HFFc6 (cell line): Measurements from ENCODE around the gene SYNJ2. TPM values are rescaled to one million over a fixed set of nuclear protein-coding genes. Genes with fewer than 3 reads are reported as not detected.

Source experiments
- DNase-seq: peaks from one replicate; pipeline ENCODE4 v3.0.0-alpha.2; 2018
- H3K27ac Mint-ChIP-seq: 2 replicates; pipeline ENCODE4 v1.8.0; 2020; ENCODE audit warnings: mild to moderate bottlenecking, mixed read lengths
- H3K27me3 Mint-ChIP-seq: 2 replicates; pipeline ENCODE4 v1.8.0; 2021; ENCODE audit warnings: mild to moderate bottlenecking, moderate library complexity, mixed read lengths; ENCODE audit not compliant: insufficient read depth
- H3K36me3 Mint-ChIP-seq: 2 replicates; pipeline ENCODE4 v1.8.0; 2021; ENCODE audit warnings: low read depth, mixed read lengths
- H3K4me1 Mint-ChIP-seq: 2 replicates; pipeline ENCODE4 v1.8.0; 2020; ENCODE audit warnings: low read depth, mixed read lengths
- H3K4me3 Mint-ChIP-seq: 2 replicates; pipeline ENCODE4 v1.8.0; 2020; ENCODE audit warnings: mild to moderate bottlenecking, moderate library complexity, mixed read lengths
- H3K9me3 Mint-ChIP-seq: 2 replicates; pipeline ENCODE4 v1.8.0; 2020; ENCODE audit warnings: mild to moderate bottlenecking, mixed read lengths
- total RNA-seq, 6 experiments: library from RNA; stranded (reverse); fragmentation: NEBNext Ultra II Directional; extraction: Animal tissue kit (Norgen Biotek cat#: 25700); gene quantifications; 2 replicates in 1 of 6; 3 replicates in 5 of 6; pipeline ENCODE4 v1.2.3, GENCODE V29; 2021
- TF ChIP-seq, protein P1 (sequence below): fragments of 200-600 bp; sonication (generic); IDR thresholded peaks from 2 replicates; pipeline ENCODE4 v1.5.0; 2021; ENCODE audit warnings: antibody characterized with exemption, mild to moderate bottlenecking

The SYNJ2 gene
- total RNA-seq, 6 experiments from 2014 or later = 31.8 to 46.4 (median 41.3) TPM

DNA sequence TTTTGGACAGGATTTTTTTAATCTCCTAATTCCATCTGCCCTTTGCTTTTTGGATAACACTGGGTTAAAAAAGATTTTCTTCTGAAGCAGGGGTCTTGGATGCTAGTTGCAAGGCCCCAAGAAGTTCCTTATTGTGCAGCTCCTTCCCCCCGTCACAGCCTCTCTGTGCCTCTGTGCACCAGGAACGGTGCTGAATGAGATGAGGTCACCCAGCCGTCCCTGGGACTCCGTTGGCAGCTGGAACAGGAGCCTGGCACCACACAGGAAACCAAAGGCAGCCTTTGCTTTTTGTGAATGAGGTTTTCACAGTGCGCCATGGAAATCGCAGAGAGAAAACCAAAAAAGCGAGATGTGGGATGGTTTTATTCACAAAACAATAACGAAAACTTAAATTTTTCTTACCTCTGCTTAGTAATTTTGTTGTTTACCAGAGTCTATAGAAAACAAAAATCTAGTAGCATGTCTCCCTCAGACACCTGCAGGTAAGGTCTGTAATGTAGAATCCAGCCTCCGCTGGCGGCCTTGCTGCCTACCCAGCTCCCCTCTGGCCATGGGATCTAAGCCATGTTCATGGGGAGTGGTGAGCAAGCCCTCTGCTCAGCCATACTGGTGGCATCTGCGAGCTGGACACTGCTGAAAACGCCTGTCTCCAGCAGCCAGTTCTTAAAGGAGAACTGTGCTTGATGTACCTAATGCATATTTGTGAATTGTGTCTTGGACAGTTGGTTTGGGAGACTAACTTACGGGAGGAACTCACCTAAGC lies 40.4 kb upstream of the SYNJ2 start:
- Mint-ChIP-seq H3K4me3 (no peak overlapping the region), H3K27ac (no peak overlapping the region), H3K4me1 (peaks cover 6% of the 10 kb centered on the region; the same call in 1 of the 2 replicates), H3K9me3 (no peaks in the 10 kb centered on the region), H3K27me3 (peaks cover 1% of the 10 kb centered on the region; the same call in 1 of the 2 replicates), H3K36me3 (peaks cover 35% of the 10 kb centered on the region)
- no peak for DNase-seq
- TF ChIP-seq, protein P1, sequence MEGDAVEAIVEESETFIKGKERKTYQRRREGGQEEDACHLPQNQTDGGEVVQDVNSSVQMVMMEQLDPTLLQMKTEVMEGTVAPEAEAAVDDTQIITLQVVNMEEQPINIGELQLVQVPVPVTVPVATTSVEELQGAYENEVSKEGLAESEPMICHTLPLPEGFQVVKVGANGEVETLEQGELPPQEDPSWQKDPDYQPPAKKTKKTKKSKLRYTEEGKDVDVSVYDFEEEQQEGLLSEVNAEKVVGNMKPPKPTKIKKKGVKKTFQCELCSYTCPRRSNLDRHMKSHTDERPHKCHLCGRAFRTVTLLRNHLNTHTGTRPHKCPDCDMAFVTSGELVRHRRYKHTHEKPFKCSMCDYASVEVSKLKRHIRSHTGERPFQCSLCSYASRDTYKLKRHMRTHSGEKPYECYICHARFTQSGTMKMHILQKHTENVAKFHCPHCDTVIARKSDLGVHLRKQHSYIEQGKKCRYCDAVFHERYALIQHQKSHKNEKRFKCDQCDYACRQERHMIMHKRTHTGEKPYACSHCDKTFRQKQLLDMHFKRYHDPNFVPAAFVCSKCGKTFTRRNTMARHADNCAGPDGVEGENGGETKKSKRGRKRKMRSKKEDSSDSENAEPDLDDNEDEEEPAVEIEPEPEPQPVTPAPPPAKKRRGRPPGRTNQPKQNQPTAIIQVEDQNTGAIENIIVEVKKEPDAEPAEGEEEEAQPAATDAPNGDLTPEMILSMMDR = no peak

DNA sequence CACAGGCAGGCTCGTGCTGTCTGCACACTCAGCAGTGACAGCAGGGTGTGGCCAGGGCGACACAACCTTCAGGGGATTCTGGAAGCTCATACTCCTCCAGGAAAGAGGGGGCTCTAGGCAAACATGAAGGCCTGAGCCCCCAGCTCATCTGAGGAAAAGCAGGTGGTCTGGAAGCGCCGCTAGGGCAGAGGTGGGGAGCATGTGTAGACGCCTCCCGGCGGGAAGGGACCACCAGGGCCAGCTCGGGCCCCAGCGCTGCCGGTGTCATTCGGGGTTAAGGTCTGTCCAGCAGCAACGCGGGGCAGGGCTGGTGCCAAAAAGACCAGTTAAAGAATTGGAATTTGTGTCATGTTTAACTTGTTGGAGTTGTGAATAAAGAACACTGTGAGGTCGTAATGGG lies 39.3 kb upstream of the SYNJ2 start:
- H3K27ac Mint-ChIP-seq = no peak overlapping the region
- H3K9me3 Mint-ChIP-seq = no peaks in the 10 kb centered on the region
- peaks cover 6% of the 10 kb centered on the region; the same call in 1 of the 2 replicates for H3K4me1 Mint-ChIP-seq
- DNase-seq = no peak
- H3K36me3 Mint-ChIP-seq = peaks cover 44% of the 10 kb centered on the region
- no peak overlapping the region for H3K4me3 Mint-ChIP-seq
- H3K27me3 Mint-ChIP-seq = peaks cover 1% of the 10 kb centered on the region; the same call in 1 of the 2 replicates
- TF ChIP-seq, protein P1 = no peak

DNA sequence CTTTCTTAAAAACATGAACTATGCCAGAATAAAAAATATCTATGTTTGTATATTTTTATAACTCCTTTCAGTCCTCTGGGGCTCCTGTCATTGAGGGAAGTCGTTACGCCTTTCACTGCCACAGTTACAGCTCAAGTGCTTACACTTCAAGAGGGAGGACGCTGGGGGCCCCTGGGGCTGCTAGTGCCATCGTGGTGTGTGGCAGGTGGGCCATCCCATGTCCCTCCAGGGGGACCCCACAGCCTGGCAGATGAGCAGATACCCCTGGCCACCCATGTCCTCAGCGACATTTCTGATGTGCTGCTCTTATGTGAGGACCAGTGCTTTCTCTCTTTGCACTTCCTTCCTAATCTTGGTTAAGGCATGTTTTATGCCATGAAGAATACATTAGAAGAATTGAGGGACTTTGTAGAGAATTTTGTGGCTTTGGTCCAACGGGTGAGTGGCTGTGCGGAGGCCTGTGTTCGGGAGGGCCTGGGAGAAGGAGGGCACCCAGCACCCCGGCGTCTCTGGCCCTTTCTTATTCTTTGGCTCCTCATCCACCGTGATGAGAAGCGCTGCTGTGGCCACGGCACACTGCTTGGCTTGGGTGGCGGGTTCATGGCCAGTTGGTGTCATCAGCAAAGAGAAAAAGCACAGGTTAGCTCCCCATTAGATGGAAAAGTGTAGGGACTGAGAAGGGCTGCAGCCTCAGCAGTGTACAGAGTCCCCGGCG lies 38.3 kb upstream of the SYNJ2 start:
- Mint-ChIP-seq H3K9me3 (no peaks in the 10 kb centered on the region), H3K27me3 (peaks cover 1% of the 10 kb centered on the region; the same call in 1 of the 2 replicates), H3K4me3 (no peak overlapping the region), H3K36me3 (peaks cover 54% of the 10 kb centered on the region), H3K4me1 (peaks cover 6% of the 10 kb centered on the region; the same call in 1 of the 2 replicates), H3K27ac (no peak overlapping the region)
- TF ChIP-seq, protein P1 = no peak
- DNase-seq = no peak

DNA sequence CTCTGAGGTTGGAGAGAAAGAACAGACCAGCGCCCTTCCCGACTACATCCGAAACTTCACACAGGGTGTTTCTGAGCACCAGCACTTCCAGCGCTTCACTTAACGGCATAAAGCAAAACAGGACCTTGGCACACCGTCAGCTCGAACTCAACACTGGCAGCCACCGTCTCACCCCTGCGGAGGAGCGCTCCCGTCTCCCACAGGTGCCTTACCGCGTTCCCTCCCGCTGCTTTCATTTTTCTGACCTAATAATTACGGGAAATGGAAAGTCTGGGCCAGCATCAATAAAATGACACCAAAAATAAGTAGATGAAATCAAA lies 37.7 kb upstream of the SYNJ2 start:
- Mint-ChIP-seq H3K27me3 (peaks cover 1% of the 10 kb centered on the region), H3K36me3 (peaks cover 59% of the 10 kb centered on the region), H3K4me1 (peaks cover 6% of the 10 kb centered on the region; the same call in 1 of the 2 replicates), H3K4me3 (no peak overlapping the region), H3K9me3 (no peaks in the 10 kb centered on the region), H3K27ac (no peak overlapping the region)
- no peak for DNase-seq
- TF ChIP-seq, protein P1 = no peak

DNA sequence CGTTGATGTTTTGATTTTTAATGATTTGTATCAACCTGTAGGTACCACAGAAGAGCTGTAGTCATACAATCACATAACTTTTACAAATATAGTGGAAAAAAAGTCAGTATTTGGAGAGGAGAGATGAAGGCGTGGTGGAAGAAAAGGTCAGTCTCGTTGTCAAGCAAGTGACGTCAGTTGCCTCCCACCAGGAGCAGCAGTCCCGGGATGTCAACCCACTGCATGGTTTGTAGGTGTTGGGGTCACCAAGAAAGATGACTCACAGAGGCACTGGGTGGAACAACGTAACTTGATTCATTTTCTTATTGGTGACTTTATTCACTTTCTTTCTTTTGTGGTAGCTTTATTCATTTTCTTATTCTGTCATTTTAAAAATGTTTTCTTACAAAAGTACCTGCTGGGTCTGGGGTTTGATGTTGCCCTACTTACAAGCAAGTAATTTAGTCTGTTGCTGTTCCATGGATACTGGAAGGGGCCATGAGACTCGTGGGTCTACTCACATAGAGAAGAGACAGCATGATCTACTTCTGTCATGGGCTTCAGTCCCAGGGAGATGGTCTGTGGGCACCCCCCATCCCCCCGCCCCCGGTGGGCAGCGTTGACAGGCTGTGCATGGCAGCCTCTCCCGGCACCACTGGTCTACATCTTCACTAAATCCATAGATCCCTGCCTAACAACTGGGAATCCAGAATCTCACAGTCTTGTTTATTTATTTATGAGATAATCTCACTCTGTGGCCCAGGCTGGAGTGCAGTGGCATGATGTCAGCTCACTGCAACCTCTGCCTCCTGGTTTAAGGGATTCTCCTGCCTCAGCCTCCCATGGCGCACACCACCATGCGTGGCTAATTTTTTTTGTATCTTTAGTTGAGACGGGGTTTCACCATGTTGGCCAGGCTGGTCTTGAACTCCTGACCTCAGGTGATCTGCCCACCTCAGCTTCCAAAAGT lies 36.4 kb upstream of the SYNJ2 start:
- Mint-ChIP-seq H3K27ac (no peak overlapping the region), H3K36me3 (peaks cover 71% of the 10 kb centered on the region), H3K4me3 (no peak overlapping the region), H3K4me1 (peaks cover 6% of the 10 kb centered on the region; the same call in 1 of the 2 replicates), H3K27me3 (peaks cover 3% of the 10 kb centered on the region), H3K9me3 (peaks cover 9% of the 10 kb centered on the region)
- DNase-seq = no peak
- TF ChIP-seq, protein P1 = no peak
